Right lobe of liver (tissue), 6 donors: ENCODE data around the gene ALDH4A1. TPM values are rescaled to one million over a fixed set of nuclear protein-coding genes. Genes with fewer than 3 reads are reported as not detected.
A peak's percentile ranks its signal among the peaks of the same experiment; 100 is the strongest.

Experiments used
- ATAC-seq, 4 donors: fragments of 200-7000 bp; cut with Tn5 transposase; one replicate each; pipeline ENCODE4 v1.9.1; 2020; ENCODE audit warnings: mild to moderate bottlenecking in 4 of 4, moderate library complexity in 4 of 4
- DNase-seq, 3 donors: peaks; one replicate each; pipeline ENCODE4 v3.0.0-alpha.2; 2020
- H3K27ac ChIP-seq, 3 donors: fragments of 200-600 bp; one replicate each; pipeline ENCODE4 v1.8.0; 2022
- H3K27me3 ChIP-seq, 2 donors: fragments of 200-600 bp; one replicate each; pipeline ENCODE4 v1.8.0; 2022
- H3K36me3 ChIP-seq, 4 donors: fragments of 200-600 bp; sonication (generic) in 1 of 4; one replicate each; pipeline versions ENCODE4 v1.5.1 to v1.8.0; 2017 to 2022; ENCODE audit warnings: control low read depth in 1 of 4
- H3K4me1 ChIP-seq, 4 donors: fragments of 200-600 bp; sonication (generic) in 1 of 4; one replicate each; pipeline versions ENCODE4 v1.5.1 to v1.8.0; 2017 to 2022; ENCODE audit warnings: control low read depth in 1 of 4
- H3K4me3 ChIP-seq, 3 donors: fragments of 200-600 bp; one replicate each; pipeline ENCODE4 v1.8.0; 2022
- H3K9me3 ChIP-seq, 4 donors: fragments of 200-600 bp; sonication (generic) in 1 of 4; one replicate each; pipeline versions ENCODE4 v1.5.1 to v1.8.0; 2017 to 2022; ENCODE audit warnings: control low read depth in 1 of 4
- CTCF ChIP-seq, 4 donors: fragments of 200-600 bp in 3 of 4; fragments of 450-650 bp in 1 of 4; IDR thresholded peaks; one replicate each; pipeline versions ENCODE4 v1.5.1 to v1.8.0; 2016 to 2022; ENCODE audit warnings: antibody characterized with exemption in 4 of 4, mild to moderate bottlenecking in 2 of 4
- POLR2A ChIP-seq: fragments of 450-650 bp; IDR thresholded peaks from one replicate; pipeline ENCODE4 v1.6.1; 2017; ENCODE audit warnings: antibody characterized with exemption, mild to moderate bottlenecking
- WGBS: methylation state at CpG from one replicate; pipeline ENCODE4 v1.1.6; 2018; ENCODE audit warnings: low coverage, low lambda C conversion rate; ENCODE audit not compliant: insufficient coverage; ENCODE audit errors: missing lambda C conversion rate; 5-methylcytosine and 5-hydroxymethylcytosine counted together
- intact Hi-C, 2 donors: fragments of 100-400 bp; cut with DNase I; formaldehyde crosslinking; loops; one replicate each; pipeline versions ENCODE4 v1.11.2 to v1.14.1; 2022
- total RNA-seq, 6 experiments: library from RNA; depleted of rRNA in 2 of 6; stranded (reverse); fragments of >200 nt in 2 of 6; fragmentation: NEBNext Ultra II Directional in 3 of 6; extraction: Animal tissue kit (Norgen Biotek cat#: 25700) in 3 of 6; gene quantifications; one replicate each; pipeline versions ENCODE4 v1.1.0 to v1.2.4, GENCODE V29; 2016 to 2023
- donor health status: DM: no; HTN: yes; CAD: no.
- donor health status: DM: no; HTN: no; CAD: no.
- donor health status: DM: no; HTN: no; CAD: no.
- donor health status: DM: no; HTN: yes; CAD: no.
- donor health status: DM: no; HTN: yes; CAD: no.

Gene ALDH4A1
- total RNA-seq, 6 experiments from 2014 or later: 218 to 364 (median 265) TPM

DNA sequence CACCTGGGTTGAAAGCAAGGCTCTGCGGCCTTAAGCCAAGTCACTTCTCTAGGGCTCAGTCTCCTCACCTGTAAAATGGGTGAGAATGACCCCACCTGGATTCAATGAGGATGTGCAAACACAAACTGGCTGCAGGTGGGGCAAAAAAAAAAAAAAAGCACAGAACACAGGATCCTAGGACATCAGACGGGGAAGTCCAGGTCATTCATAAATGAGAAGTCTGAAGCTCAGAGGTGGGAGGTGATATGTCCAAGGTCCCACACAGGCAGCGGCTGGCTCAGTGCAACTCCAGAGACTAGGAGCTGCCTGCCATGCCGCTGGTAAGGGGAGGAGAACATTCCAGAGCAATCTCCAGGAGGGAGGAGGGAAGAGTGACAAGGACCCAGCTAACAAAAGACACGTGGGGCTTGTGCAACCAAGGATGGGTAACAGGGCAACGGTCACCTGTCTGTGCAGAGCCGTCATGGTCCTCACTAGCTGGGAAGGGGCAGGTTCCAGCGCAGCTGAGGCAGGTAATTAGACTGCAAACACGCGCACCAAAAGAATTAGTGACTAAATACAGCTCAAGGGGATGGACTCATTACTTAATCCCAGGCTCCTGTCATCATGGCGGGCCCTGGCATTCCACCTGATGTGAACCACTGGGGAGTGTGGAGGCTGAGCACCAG lies 34.6 kb upstream of the ALDH4A1 start:
- DNase-seq (peak in 2 of 3 donors; percentile 76 to 83), ATAC-seq (peak; percentile 80 to 91 (median 85))
- intact Hi-C loops: no loop called here
- Histone ChIP-seq H3K4me3 (no peak overlapping the region), H3K36me3 (no peaks in the 10 kb centered on the region), H3K27me3 (no peaks in the 10 kb centered on the region), H3K9me3 (no peaks in the 10 kb centered on the region), H3K27ac (peak overlapping the region in 2 of 3 donors; percentile 1 to 70), H3K4me1 (peaks cover 0 to 17% (median 0%) of the 10 kb centered on the region in 4 donors)
- WGBS: 52% methylated on average over 7 of the region's 11 CpGs
- TF ChIP-seq CTCF (IDR thresholded peaks at IDR 0.05) (no peak), POLR2A (no peak)

DNA sequence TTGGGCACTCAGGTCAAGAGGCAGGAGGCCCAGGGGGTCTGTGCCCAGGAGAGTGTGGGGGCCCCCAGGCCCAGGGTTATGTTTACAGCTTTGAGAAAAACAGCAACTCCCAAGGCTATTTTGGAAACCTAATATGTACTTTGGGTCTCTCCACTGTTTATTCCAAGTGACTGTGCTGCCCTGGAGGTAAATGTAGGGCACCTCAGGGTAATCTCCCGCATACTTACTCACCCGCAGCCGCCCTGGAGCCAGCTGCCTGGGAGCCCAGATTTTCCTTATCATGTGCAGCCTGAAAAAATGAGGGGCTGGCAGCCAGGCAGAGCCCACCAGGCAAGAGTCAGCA lies 34.1 kb upstream of the ALDH4A1 start:
- Histone ChIP-seq H3K4me3 (no peak overlapping the region), H3K4me1 (peaks cover 0 to 14% (median 0%) of the 10 kb centered on the region in 4 donors), H3K36me3 (no peaks in the 10 kb centered on the region), H3K27ac (peak overlapping the region in 2 of 3 donors; percentile 1 to 70), H3K27me3 (no peaks in the 10 kb centered on the region), H3K9me3 (no peaks in the 10 kb centered on the region)
- WGBS: no CpG with 5 or more reads among the region's 3 CpGs
- intact Hi-C loops: no loop called here
- ATAC-seq: peak in 1 of 4 donors; percentile 9
- DNase-seq: no peak
- TF ChIP-seq POLR2A (no peak), CTCF (IDR thresholded peaks at IDR 0.05) (no peak)

GRCh38 chr1:18934205-18935000 lies 32.0 kb upstream of the ALDH4A1 start:
- 82% methylated on average over 13 of the region's 14 CpGs for WGBS
- Histone ChIP-seq H3K4me1 (peaks cover 0 to 14% (median 0%) of the 10 kb centered on the region in 4 donors), H3K27ac (no peak overlapping the region), H3K27me3 (no peaks in the 10 kb centered on the region), H3K36me3 (no peaks in the 10 kb centered on the region), H3K4me3 (no peak overlapping the region), H3K9me3 (no peaks in the 10 kb centered on the region)
- ATAC-seq (no peak), DNase-seq (no peak)
- TF ChIP-seq POLR2A: no peak
- TF ChIP-seq CTCF (IDR thresholded peaks at IDR 0.05): no peak
- intact Hi-C loops: no loop called here

DNA sequence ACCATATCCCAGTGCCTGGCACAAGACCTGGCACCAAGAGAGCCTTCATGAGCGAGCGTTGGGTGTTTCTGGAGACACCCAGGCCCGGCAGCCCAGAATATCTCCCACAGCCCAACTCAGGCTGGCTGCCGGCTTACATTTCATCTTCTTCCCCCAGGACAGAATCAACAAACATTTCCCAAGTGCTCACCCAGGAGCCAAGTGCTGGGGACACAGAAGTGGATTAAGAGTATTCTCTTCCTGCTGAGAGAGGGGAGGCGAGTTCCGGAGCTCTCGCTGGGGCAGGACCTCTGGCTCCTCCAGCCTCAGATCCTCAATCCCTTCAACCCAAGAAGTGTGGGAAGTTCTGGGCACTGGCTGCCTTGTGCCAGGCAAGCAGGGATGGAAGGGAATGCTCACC lies 30.5 kb upstream of the ALDH4A1 start:
- intact Hi-C loops: no loop called here
- TF ChIP-seq POLR2A (no peak), CTCF (IDR thresholded peaks at IDR 0.05) (no peak)
- Histone ChIP-seq H3K36me3 (no peaks in the 10 kb centered on the region), H3K4me1 (peaks cover 0 to 14% (median 0%) of the 10 kb centered on the region in 4 donors), H3K27ac (no peak overlapping the region), H3K9me3 (no peaks in the 10 kb centered on the region), H3K27me3 (no peaks in the 10 kb centered on the region), H3K4me3 (no peak overlapping the region)
- 82% methylated on average over 3 of the region's 7 CpGs for WGBS
- no peak for DNase-seq
- ATAC-seq: no peak
